Endometrial microvascular endothelial cells (primary cell): ENCODE data around the gene HNRNPUL2. TPM values are rescaled to one million over a fixed set of nuclear protein-coding genes. Genes with fewer than 3 reads are reported as not detected.
"Not testable (repeated sequence)": the region's sequence is repeated elsewhere in the genome, so short reads cannot be mapped to it uniquely, and the experiment has no call there.

Experiments
- in situ Hi-C: cut with HindIII; loops from 2 replicates; pipeline ENCODE4 v1.10.0; 2017; ENCODE audit warnings: low sequenced_read_pairs, low pct_unique_long_range_greater_than_20kb; ENCODE audit errors: inconsistent ontology term
- total RNA-seq: library from RNA; depleted of rRNA; stranded (reverse); fragments of >200 nt; gene quantifications from one replicate; pipeline ENCODE4 v1.2.3, GENCODE V29; 2015; ENCODE audit errors: inconsistent ontology term

Gene HNRNPUL2
- total RNA-seq: 6.7 TPM

GRCh38 chr11:62727165-62727871, at the start of gene HNRNPUL2:
Gene HNRNPUL2 (minus strand): TSS chr11:62727457. CDS start chr11:62727156, 301 bp downstream.
- in situ Hi-C loops: no loop called here

GRCh38 chr11:62775646-62776045, 48.4 kb upstream of the HNRNPUL2 start:
- in situ Hi-C loops: no loop called here

GRCh38 chr11:62774407-62774806, 47.1 kb upstream of the HNRNPUL2 start:
- in situ Hi-C loops: no loop called here

GRCh38 chr11:62771144-62772021, 44.1 kb upstream of the HNRNPUL2 start, which contains the start of gene TAF6L:
Gene TAF6L (plus strand): TSS chr11:62771396. CDS start chr11:62775784, 4,388 bp downstream.
- in situ Hi-C loops: no loop called here

- in situ Hi-C loops: no loop called here
Observed at GRCh38 chr11:62770778-62771143, 43.5 kb upstream of the HNRNPUL2 start.

GRCh38 chr11:62760867-62761227, 33.6 kb upstream of the HNRNPUL2 start:
- in situ Hi-C loops: not testable (repeated sequence)

- in situ Hi-C loops: no loop called here
Observed at GRCh38 chr11:62757846-62758788, 30.9 kb upstream of the HNRNPUL2 start.

- in situ Hi-C loops: no loop called here
Observed at GRCh38 chr11:62755086-62755615, 27.9 kb upstream of the HNRNPUL2 start.

GRCh38 chr11:62753736-62754603, 26.7 kb upstream of the HNRNPUL2 start, which contains the start of gene ZBTB3:
Gene ZBTB3 (minus strand): TSS chr11:62754160. CDS start chr11:62753664, 496 bp downstream.
- in situ Hi-C loops: no loop called here

GRCh38 chr11:62752994-62753735, 25.9 kb upstream of the HNRNPUL2 start:
- in situ Hi-C loops: no loop called here

- in situ Hi-C loops: no loop called here
Observed at GRCh38 chr11:62752177-62752785, 25.0 kb upstream of the HNRNPUL2 start.

GRCh38 chr11:62749931-62750330, 22.7 kb upstream of the HNRNPUL2 start:
- in situ Hi-C loops: not testable (repeated sequence)

GRCh38 chr11:62747475-62748160, 20.4 kb upstream of the HNRNPUL2 start:
- in situ Hi-C loops: no loop called here

- in situ Hi-C loops: no loop called here
Observed at GRCh38 chr11:62737196-62737595, 9.9 kb upstream of the HNRNPUL2 start.

GRCh38 chr11:62732830-62733229, 5.6 kb upstream of the HNRNPUL2 start:
- in situ Hi-C loops: no loop called here

- in situ Hi-C loops: not testable (repeated sequence)
Observed at GRCh38 chr11:62730076-62730475, 2.8 kb upstream of the HNRNPUL2 start.
